ENCODE results near the gene ZNF552.
A peak's percentile ranks its signal among the peaks of the same experiment; 100 is the strongest.
"Not testable (repeated sequence)": the region's sequence is repeated elsewhere in the genome, so short reads cannot be mapped to it uniquely, and the experiment has no call there.

The ZNF552 gene

GRCh38 chr19:57817976-57818375 is 3.3 kb upstream of the ZNF552 start:
- no peak for DNase-seq

- no peak for DNase-seq
Measured at GRCh38 chr19:57816652-57817051, 1.9 kb upstream of the ZNF552 start.

GRCh38 chr19:57815247-57816075 is 748 bp upstream of the ZNF552 start:
- no peak for DNase-seq

- DNase-seq, result no peak
Measured at GRCh38 chr19:57813919-57814504, 701 bp downstream of the ZNF552 start.

GRCh38 chr19:57812975-57813820 is 1.5 kb downstream of the ZNF552 start:
- not testable (repeated sequence) for DNase-seq

- DNase-seq, result no peak
Measured at GRCh38 chr19:57812226-57812625, 2.5 kb downstream of the ZNF552 start.

GRCh38 chr19:57810410-57811295 is 4.1 kb downstream of the ZNF552 start:
- DNase-seq, result not testable (repeated sequence)

- DNase-seq, result no peak
Measured at GRCh38 chr19:57807541-57807940, 7.2 kb downstream of the ZNF552 start.

- peak; percentile 85 for DNase-seq
Measured at GRCh38 chr19:57803594-57804325, 11.0 kb downstream of the ZNF552 start.

- DNase-seq, result no peak
Measured at GRCh38 chr19:57803265-57803593, 11.5 kb downstream of the ZNF552 start.

- DNase-seq, result no peak
Measured at GRCh38 chr19:57802269-57802668, 12.4 kb downstream of the ZNF552 start.

GRCh38 chr19:57800696-57801095 is 14.0 kb downstream of the ZNF552 start:
- no peak for DNase-seq

GRCh38 chr19:57796580-57796979 is 18.1 kb downstream of the ZNF552 start:
- not testable (repeated sequence) for DNase-seq

GRCh38 chr19:57789288-57789687 is 25.4 kb downstream of the ZNF552 start:
- DNase-seq, result no peak

- DNase-seq, result no peak
Measured at GRCh38 chr19:57788114-57788692, 26.5 kb downstream of the ZNF552 start.

GRCh38 chr19:57786906-57787305 is 27.8 kb downstream of the ZNF552 start:
- no peak for DNase-seq

- DNase-seq, result no peak
Measured at GRCh38 chr19:57786286-57786685, 28.4 kb downstream of the ZNF552 start.

GRCh38 chr19:57779220-57779845 is 35.4 kb downstream of the ZNF552 start:
- no peak for DNase-seq

- DNase-seq, result no peak
Measured at GRCh38 chr19:57778336-57778735, 36.4 kb downstream of the ZNF552 start.

GRCh38 chr19:57776764-57777296 is 37.9 kb downstream of the ZNF552 start:
- DNase-seq, result no peak

- DNase-seq, result no peak
Measured at GRCh38 chr19:57773488-57773887, 41.2 kb downstream of the ZNF552 start.

All from eye (tissue), 1 donor.